ENCODE results near the gene ITGB6. TPM values are rescaled to one million over a fixed set of nuclear protein-coding genes. Genes with fewer than 3 reads are reported as not detected.

The ITGB6 gene
- total and polyA plus RNA-seq, 4 donors = 0.06 to 1.4 (median 0.25) TPM

GRCh38 chr2:160222546-160223283 lies 22.6 kb upstream of the ITGB6 start:
- Histone ChIP-seq H3K27ac (ENCODE audit: low read depth, low read length) (no peak overlapping the region), H3K36me3 (ENCODE audit: control insufficient read depth, insufficient read depth, low read length) (no peaks in the 10 kb centered on the region), H3K9me3 (ENCODE audit: control insufficient read depth, insufficient read depth, low read length) (no peaks in the 10 kb centered on the region), H3K27me3 (ENCODE audit: control insufficient read depth, insufficient read depth, low read length) (no peaks in the 10 kb centered on the region), H3K4me1 (ENCODE audit: control insufficient read depth, insufficient read depth, low read length) (peaks cover 21% of the 10 kb centered on the region), H3K4me3 (ENCODE audit: low read depth, low read length) (no peak overlapping the region)
- 96% methylated on average over 6 of the region's 7 CpGs for WGBS (ENCODE audit: insufficient coverage)
- no peak for DNase-seq (ENCODE audit: low read depth in 4 of 6, low spot score in 6 of 6)

DNA sequence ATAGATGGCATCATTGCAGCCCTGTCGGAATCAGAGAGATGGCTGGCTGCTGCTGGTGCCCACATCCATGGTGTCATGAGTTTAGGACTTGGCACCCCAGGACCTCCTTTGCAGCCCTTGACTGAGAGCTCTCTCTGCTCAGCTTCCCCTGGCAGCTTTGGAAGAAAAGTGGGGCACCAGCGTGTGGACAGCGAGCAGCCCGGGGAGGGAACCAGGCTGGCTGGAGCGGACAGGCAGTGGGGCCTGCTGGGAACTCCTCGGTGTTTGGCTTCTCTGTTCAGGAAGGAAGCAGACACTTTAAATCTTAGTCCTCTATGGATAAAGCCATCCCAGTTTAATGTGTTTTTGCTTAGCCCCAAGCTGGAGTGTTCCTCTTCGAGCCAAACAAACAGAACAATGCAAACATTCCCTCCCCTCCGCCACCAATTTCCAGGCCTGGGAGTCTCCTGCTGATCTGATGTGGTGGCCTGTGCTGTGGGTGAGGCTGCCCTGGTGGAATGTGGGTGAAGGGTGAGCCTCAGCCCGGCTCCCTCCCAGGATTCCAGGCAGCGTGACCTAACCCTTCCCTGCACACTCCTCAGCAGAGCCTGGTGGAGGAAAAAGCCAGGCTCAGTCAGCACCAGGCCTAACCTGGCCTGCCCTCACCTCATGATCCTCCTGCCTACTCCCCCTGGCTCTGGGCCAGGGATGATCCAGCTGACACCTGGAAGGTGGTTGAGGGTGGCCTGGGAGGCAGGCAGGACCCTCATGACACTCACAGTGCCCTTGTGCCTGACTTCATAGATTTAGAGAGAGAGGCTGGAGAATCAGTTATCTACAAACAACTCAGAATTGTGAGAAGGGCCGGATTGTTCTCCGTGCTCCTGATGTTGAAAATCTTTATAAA lies 21.6 kb upstream of the ITGB6 start:
- no peak overlapping the region for H3K4me3 ChIP-seq (ENCODE audit: low read depth, low read length)
- no peaks in the 10 kb centered on the region for H3K36me3 ChIP-seq (ENCODE audit: control insufficient read depth, insufficient read depth, low read length)
- H3K27ac ChIP-seq (ENCODE audit: low read depth, low read length) = no peak overlapping the region
- 71% methylated on average over 9 of the region's 12 CpGs for WGBS (ENCODE audit: insufficient coverage)
- H3K4me1 ChIP-seq (ENCODE audit: control insufficient read depth, insufficient read depth, low read length) = peaks cover 21% of the 10 kb centered on the region
- no peaks in the 10 kb centered on the region for H3K27me3 ChIP-seq (ENCODE audit: control insufficient read depth, insufficient read depth, low read length)
- peak in 1 of 6 donors; percentile 22 for DNase-seq (ENCODE audit: low read depth in 4 of 6, low spot score in 6 of 6)
- H3K9me3 ChIP-seq (ENCODE audit: control insufficient read depth, insufficient read depth, low read length) = no peaks in the 10 kb centered on the region

DNA sequence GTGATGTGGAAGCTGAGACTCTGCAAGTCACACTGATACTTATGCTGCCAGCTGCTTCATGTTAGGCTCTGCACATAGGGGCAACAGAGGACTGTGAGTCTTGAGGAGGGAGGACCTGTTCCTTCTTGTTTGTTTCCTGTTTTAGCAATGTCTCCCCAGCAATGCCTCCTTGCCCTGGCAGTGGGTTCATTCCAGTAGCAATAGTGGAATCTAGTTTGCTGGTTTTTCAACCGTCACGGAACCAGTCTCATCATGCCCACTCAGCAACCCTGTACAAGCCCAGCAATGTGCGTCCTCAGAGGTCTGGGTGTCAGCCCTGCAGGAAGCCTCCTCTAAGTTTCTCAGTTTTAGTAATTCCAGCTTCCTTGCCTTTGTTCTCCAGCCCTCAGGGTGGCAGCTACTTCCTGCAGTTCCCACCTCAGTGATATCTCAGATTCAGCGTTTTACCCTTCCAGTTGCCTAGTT lies 20.5 kb upstream of the ITGB6 start:
- Histone ChIP-seq H3K36me3 (ENCODE audit: control insufficient read depth, insufficient read depth, low read length) (no peaks in the 10 kb centered on the region), H3K9me3 (ENCODE audit: control insufficient read depth, insufficient read depth, low read length) (no peaks in the 10 kb centered on the region), H3K27me3 (ENCODE audit: control insufficient read depth, insufficient read depth, low read length) (no peaks in the 10 kb centered on the region), H3K27ac (ENCODE audit: low read depth, low read length) (no peak overlapping the region), H3K4me3 (ENCODE audit: low read depth, low read length) (no peak overlapping the region), H3K4me1 (ENCODE audit: control insufficient read depth, insufficient read depth, low read length) (peaks cover 10% of the 10 kb centered on the region)
- 77% methylated on average over 3 of the region's 4 CpGs for WGBS (ENCODE audit: insufficient coverage)
- no peak for DNase-seq (ENCODE audit: low read depth in 4 of 6, low spot score in 6 of 6)

DNA sequence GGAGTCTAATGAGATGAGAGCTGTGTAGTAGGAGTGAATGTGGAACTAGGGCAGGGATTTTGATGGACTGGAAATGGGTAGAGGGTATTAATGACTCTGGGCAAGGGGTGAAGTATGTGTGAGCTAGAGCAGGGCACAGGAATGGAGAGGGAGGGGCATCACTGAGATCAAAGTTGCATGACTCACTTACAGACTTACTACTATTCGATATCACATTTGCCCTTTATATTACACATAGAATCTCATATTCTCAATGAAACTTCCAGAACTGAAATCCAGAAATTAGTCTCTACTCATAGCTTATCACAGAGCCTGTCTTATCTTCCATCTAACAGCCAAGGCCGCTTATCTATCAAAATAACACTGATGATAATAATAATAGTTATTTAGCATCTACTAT lies 20.0 kb upstream of the ITGB6 start:
- no peaks in the 10 kb centered on the region for H3K27me3 ChIP-seq (ENCODE audit: control insufficient read depth, insufficient read depth, low read length)
- 100% methylated on average over 1 of the region's 2 CpGs for WGBS (ENCODE audit: insufficient coverage)
- H3K4me1 ChIP-seq (ENCODE audit: control insufficient read depth, insufficient read depth, low read length) = peaks cover 10% of the 10 kb centered on the region
- no peaks in the 10 kb centered on the region for H3K9me3 ChIP-seq (ENCODE audit: control insufficient read depth, insufficient read depth, low read length)
- no peak overlapping the region for H3K27ac ChIP-seq (ENCODE audit: low read depth, low read length)
- DNase-seq (ENCODE audit: low read depth in 4 of 6, low spot score in 6 of 6) = no peak
- no peaks in the 10 kb centered on the region for H3K36me3 ChIP-seq (ENCODE audit: control insufficient read depth, insufficient read depth, low read length)
- no peak overlapping the region for H3K4me3 ChIP-seq (ENCODE audit: low read depth, low read length)

DNA sequence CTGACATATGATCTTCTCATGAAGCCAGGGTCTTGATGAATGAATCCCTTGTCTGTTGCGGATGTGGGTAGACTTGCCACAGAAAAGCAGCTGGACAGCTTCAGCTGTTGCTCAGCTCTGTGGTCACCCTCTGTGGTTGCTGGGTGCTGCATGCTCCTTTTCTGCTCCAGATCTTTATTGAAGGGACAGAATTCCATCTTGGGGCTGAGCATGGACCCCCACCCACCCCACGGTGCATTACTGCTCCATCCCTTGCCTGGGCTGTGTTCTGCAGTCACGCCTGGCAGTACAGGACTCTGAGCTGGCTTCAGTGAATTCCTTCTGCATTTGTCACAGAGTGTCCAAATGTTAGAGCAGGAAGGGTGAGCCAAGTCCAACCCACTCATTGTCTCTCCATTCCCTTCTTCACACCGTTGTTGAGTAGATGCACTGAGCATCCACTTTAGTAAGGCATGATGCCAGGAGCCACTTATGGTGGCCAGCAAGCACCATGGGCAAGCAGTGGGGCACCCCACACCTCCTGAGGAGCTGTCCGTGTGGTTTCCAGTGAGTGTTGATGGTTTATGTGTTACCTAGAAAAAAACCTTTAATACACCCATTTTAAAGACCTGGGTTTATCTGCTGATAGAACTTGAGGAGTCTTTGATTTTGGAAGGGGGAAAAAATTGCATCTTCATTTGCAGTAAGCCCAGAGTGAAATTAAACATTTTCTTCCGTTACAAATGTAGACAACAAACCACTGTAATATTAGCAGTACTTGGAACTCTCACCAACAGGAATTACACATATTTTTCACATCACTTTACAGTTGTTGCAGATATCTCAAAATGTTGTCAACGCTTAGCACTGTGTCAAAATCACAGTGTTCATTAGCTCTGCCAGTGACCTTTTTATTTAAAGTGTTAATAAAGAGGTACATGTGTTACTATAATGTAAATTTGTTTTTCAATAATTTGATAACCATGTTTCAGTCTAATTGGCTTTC lies 14.7 kb upstream of the ITGB6 start:
- Histone ChIP-seq H3K9me3 (ENCODE audit: control insufficient read depth, insufficient read depth, low read length) (no peaks in the 10 kb centered on the region), H3K27ac (ENCODE audit: low read depth, low read length) (no peak overlapping the region), H3K4me1 (ENCODE audit: control insufficient read depth, insufficient read depth, low read length) (no peaks in the 10 kb centered on the region), H3K36me3 (ENCODE audit: control insufficient read depth, insufficient read depth, low read length) (no peaks in the 10 kb centered on the region), H3K4me3 (ENCODE audit: low read depth, low read length) (no peak overlapping the region), H3K27me3 (ENCODE audit: control insufficient read depth, insufficient read depth, low read length) (no peaks in the 10 kb centered on the region)
- 38% methylated on average over 2 of the region's 7 CpGs for WGBS (ENCODE audit: insufficient coverage)
- DNase-seq (ENCODE audit: low read depth in 4 of 6, low spot score in 6 of 6) = peak in 1 of 6 donors; percentile 21

DNA sequence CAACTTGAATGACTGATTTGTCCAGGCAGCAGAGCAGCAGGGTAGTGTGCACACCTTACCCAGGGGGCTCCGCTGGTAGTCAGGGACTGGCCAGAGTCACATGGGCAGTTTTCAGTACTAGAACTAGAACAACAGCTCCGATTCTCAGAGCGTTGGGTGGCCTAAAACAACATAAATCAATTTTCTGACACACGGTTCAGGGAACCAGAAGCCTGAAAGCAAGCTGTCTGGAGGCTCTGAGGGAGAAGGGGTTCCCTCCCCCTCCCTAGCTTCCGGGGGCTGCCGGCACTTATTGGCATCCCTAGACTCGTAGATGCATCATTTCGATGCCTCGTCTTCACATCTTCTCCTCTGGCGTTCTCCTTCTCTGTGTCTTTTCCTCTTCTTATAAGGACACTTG lies 13.4 kb upstream of the ITGB6 start:
- DNase-seq (ENCODE audit: low read depth in 4 of 6, low spot score in 6 of 6) = no peak
- no peak overlapping the region for H3K27ac ChIP-seq (ENCODE audit: low read depth, low read length)
- WGBS (ENCODE audit: insufficient coverage) = 88% methylated on average over 8 of the region's 10 CpGs
- H3K9me3 ChIP-seq (ENCODE audit: control insufficient read depth, insufficient read depth, low read length) = no peaks in the 10 kb centered on the region
- no peaks in the 10 kb centered on the region for H3K27me3 ChIP-seq (ENCODE audit: control insufficient read depth, insufficient read depth, low read length)
- peaks cover 5% of the 10 kb centered on the region for H3K4me1 ChIP-seq (ENCODE audit: control insufficient read depth, insufficient read depth, low read length)
- H3K4me3 ChIP-seq (ENCODE audit: low read depth, low read length) = no peak overlapping the region
- H3K36me3 ChIP-seq (ENCODE audit: control insufficient read depth, insufficient read depth, low read length) = no peaks in the 10 kb centered on the region

DNA sequence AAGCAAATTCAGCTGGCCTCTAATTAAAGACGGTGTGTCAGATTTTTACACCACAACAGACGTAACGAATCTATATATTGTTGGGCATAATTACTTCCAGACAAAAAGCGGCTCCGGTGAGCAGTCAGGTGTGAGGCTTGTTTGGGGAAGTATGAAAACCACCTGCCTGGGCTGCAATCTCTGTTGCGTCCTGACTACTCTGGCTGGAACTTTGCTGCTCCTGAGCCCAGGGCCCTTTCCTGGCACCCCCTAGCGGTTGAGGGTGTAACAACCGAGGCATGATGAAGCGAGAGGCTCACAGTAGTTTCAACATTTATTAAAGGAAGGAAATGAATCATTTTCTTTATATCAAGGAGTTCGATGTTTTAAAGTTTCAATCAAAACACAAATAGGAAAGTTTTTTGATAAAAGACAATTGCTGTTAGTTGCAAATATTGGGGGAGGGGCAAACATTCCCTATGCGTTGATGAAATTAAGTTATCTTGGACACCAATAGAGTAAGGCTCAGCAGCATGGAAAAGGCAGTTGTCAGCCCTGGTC lies 10.6 kb upstream of the ITGB6 start:
- Histone ChIP-seq H3K4me1 (ENCODE audit: control insufficient read depth, insufficient read depth, low read length) (peaks cover 10% of the 10 kb centered on the region), H3K36me3 (ENCODE audit: control insufficient read depth, insufficient read depth, low read length) (no peaks in the 10 kb centered on the region), H3K9me3 (ENCODE audit: control insufficient read depth, insufficient read depth, low read length) (no peaks in the 10 kb centered on the region), H3K4me3 (ENCODE audit: low read depth, low read length) (no peak overlapping the region), H3K27me3 (ENCODE audit: control insufficient read depth, insufficient read depth, low read length) (no peaks in the 10 kb centered on the region), H3K27ac (ENCODE audit: low read depth, low read length) (no peak overlapping the region)
- DNase-seq (ENCODE audit: low read depth in 4 of 6, low spot score in 6 of 6) = peak in 2 of 6 donors; percentile 20 to 26
- 82% methylated on average over 3 of the region's 11 CpGs for WGBS (ENCODE audit: insufficient coverage)

DNA sequence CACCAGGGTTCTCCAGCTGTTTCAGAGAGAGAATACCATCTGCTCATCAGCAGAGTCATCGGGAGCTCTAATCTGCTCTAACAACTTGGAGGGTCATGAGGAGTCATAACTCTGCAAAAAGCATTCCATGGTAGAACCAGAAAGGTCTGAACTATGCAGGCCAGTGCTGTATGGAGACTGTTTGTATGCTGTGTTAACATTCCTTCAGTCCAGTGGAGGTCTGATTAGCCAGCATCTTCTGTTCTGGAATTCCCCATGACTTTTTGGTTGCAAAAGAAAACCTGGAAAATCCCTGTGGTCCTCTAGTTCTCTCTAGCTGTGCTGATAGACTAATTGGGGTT lies 9.4 kb upstream of the ITGB6 start:
- DNase-seq (ENCODE audit: low read depth in 4 of 6, low spot score in 6 of 6) = no peak

More for the DNA sequence above, 9.4 kb upstream of the ITGB6 start:
- Histone ChIP-seq H3K4me1 (ENCODE audit: control insufficient read depth, insufficient read depth, low read length) (peaks cover 10% of the 10 kb centered on the region), H3K36me3 (ENCODE audit: control insufficient read depth, insufficient read depth, low read length) (no peaks in the 10 kb centered on the region), H3K9me3 (ENCODE audit: control insufficient read depth, insufficient read depth, low read length) (no peaks in the 10 kb centered on the region), H3K27ac (ENCODE audit: low read depth, low read length) (no peak overlapping the region), H3K27me3 (ENCODE audit: control insufficient read depth, insufficient read depth, low read length) (no peaks in the 10 kb centered on the region), H3K4me3 (ENCODE audit: low read depth, low read length) (no peak overlapping the region)
- WGBS (ENCODE audit: insufficient coverage) = 75% methylated on average over 1 of the region's 1 CpG

All from spinal cord (tissue), 10 donors.